Measurements from ENCODE around the gene PLA2G4D.
"Not testable (repeated sequence)": the region's sequence is repeated elsewhere in the genome, so short reads cannot be mapped to it uniquely, and the experiment has no call there.

Gene PLA2G4D

DNA sequence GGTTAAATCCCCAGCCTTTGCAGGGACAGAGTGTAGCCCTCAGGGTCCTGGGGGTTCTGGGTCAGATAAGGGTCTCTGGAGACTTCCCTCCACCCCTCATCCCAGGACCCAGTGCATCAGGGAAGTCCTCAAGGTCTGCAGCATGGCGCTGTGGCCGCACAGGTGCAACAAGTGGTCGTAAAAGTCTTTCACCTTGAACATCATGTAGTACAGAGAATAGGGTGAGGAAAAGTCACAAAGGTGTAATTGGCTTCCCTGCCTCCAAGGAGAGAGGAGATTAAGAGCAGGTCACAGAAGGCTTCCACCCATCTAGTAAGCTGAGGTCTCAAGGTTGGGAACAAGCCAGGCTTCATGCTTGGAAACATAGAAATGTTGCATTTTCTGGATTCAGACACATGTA is 29.2 kb upstream of the PLA2G4D start:
- no peak for DNase-seq

DNA sequence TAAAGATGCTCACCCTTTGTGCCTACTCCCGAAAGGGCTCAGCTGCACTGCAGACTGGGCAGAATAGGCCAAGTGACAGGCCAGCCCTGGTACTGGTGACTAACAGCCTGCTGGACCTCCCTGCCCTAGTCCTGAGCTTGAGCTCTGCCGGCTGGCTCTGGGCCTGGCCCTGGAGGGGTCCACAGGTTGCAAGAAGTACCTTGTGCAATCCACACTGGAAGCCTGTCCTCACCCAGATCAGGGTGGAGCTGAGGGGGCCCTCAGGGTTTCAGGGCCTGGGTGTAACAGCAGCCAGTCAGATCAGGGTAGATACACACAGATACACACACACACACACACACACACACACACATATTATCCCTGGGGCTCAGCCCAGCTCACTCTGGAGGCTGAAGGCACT is 27.3 kb upstream of the PLA2G4D start:
- DNase-seq, result no peak

DNA sequence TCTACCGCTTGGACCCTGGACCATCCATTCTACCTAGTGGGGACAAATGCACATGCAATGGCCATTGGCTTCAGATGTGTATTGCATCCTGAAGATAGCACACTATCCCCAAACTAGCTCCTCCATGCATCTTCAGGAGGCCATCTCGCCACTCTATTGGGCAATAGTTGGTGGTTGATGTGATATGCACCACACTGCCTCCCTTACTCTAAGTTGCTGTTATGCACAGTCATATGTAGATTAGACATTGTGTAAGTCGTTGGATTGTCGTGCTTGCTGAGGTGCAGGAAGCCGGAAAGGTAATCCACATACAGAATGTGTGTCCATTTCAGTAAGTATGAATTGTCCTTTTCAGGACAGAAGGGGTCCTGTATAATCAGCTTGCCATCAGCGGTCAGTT is 26.7 kb upstream of the PLA2G4D start:
- DNase-seq, result no peak

DNA sequence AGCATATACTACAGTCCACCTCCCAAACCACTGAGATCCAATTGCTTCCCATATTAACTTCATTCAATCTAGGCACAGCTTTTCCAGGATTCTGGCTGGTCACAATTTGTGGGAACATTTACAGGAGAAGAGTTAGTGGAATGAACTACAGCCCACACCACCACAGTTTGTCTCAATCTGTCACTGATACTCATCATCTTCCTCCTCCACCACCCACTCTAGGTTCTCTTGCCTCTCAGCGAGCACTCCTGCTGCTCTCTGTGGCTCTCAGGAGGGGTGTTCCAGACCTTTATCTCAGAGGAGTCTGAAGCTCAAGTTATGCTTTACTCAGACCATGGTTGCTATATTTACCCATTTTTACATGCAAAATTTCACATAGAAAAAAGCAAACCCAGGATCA is 25.9 kb upstream of the PLA2G4D start:
- DNase-seq, result no peak

DNA sequence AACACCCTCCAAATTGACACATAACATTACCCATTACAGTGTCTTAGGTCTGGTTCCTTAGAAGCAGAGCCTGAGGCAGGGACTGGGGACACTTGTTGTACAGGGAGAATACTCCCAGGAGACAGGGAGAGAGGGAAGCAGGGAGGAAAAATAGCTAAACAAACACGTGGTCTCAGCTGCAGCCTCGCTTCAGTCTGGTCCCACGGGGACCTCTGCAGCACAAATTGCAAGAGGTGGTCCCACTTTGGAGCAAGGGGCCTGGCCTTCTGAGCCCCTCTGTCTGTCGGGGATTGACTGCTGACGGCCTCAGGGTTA is 25.0 kb upstream of the PLA2G4D start:
- no peak for DNase-seq

DNA sequence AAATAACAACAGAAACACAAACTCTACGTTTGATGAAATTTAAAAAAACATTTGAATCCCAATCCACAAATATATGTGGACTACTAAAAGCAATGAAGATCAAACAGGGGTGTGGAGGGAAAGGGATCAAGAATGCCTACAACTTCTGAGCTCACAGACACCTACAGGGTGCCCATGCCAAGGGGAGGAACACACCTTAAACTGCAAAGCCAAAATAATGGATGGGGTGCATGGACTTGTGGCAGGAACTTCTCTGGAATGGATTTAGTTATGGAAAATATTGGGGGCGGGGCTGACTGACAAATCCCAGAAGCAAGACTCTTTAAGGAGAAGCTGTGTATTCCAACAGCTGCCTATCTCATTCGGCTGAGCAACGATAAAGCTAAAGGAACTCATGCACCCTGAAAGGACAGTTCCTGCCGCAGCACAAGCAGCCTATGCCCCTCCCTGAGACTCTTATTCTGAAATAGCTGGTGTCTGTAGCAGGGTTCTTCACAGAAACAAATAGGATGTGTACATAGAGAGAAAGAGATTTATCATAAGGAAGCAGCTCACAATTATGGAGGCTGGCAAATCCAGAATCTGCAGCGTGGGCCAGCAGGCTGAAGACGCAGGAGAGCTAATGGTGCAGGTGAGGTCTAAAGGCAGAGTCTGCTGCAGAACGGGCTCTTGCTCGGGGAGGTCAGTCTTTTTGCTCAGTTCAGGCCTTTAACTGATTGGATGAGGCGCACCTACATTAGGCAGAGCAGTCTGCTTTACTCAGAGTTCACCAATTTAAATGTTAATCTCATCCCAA is 24.5 kb upstream of the PLA2G4D start:
- DNase-seq, result no peak

DNA sequence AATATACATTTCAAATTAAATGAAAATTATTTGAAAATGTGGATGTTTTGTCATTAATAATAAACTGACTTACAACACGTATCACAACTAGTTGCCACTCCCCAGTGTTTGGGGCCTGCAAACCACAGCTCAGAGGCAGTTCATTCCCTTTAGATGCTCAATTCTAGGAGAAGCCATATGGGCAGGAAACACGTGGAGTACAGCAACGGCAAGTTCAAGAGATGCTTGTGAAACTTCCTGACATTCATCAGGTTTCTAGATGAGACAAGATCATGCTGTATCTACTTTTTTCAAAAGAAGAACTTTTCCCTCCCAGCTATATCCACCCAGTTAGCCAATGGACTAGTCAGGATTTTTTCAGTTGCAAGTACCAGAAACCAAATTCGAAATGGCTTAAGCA is 17.6 kb upstream of the PLA2G4D start:
- DNase-seq, result no peak

DNA sequence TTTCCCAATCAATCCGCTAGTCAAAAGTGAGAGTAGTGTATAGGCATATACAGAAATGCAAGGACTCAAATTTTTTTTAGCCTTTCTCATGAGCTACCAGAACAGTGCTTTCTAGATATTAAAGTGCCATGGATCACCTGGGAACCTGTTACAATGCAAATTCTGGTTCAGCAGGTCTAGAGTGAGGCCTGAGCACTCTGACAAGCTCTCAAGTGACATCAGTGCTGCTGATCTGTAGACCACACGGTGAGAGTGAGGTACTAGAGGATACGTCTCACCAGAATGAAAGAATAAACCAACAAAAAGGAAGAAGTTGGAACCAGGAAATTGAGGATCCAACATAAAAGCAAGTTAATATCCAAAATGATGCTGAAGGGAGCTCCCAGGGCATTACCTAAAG is 16.0 kb upstream of the PLA2G4D start:
- no peak for DNase-seq

DNA sequence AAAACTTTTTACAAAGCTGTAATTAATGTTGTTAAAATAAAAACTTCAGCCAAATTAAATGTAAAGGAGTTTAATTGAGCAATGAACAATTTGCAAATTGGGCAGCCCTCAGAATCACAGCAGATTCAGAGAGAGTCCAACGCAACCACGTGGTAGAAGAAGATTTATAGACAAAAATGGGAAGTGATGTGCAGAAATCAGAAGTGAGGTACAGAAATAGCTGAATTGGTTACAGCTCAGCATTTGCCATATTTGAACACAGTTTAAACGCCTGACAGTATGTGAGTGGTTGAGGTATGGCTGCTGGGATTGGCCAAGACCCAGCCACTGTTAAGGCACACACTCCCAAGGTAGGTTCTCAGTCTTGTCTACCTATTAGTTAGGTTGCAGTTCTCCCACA is 14.4 kb upstream of the PLA2G4D start:
- DNase-seq, result no peak

DNA sequence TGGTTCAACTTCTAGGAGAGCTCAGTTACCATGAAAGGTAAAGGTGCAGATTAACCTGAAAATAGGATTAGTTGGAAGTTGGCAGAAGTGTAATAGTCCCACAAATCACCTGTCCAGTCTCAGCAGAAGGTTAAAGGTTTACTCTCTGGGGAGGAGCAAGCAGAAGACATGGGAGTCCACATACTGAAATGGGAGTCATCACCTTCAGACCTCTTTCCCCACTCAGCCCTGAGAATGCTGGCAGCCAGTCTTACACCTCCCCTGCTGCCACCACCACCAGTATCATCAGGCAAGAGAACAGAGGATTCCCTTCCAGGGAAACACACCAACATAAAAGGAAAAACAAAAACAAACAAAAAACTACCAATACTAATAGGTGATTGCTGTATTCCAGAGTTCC is 13.8 kb upstream of the PLA2G4D start:
- no peak for DNase-seq

DNA sequence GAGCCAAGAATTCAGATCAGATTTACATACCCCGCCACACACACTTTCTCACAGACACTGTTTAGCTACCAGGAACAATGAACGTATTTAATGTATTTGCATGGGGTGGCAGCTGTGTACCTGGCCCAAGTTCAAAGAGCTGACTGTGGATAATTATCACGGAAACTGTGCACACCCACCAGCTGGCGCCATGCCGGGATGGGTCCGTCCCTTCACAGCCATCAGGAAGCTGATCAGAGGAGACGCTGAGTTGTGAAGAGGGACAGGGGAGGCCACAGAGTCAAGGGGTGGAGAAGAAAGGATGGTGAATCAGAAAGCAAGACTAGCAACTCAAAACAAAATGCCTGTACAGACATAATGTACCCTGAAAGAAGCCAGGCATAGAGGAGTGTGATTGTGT is 13.1 kb upstream of the PLA2G4D start:
- DNase-seq, result no peak

DNA sequence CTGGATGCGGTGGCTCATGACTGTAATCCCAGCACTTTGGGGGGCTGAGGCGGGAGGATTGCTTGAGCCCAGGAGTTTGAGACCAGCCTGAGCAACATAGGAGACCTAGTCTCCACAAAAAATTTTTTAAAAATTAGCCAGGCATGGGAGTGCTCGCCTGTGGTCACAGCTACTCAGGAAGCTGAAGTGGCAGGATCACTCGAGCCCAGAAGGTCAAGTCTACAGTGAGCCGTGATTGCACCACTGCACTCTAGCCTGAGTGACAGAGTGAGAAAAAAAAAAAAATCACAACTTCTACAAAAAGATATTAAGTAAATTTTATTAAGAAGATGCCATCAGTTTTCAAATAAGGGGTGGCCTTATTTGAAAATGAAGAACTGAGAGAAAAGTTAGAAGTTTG is 11.9 kb upstream of the PLA2G4D start:
- no peak for DNase-seq

DNA sequence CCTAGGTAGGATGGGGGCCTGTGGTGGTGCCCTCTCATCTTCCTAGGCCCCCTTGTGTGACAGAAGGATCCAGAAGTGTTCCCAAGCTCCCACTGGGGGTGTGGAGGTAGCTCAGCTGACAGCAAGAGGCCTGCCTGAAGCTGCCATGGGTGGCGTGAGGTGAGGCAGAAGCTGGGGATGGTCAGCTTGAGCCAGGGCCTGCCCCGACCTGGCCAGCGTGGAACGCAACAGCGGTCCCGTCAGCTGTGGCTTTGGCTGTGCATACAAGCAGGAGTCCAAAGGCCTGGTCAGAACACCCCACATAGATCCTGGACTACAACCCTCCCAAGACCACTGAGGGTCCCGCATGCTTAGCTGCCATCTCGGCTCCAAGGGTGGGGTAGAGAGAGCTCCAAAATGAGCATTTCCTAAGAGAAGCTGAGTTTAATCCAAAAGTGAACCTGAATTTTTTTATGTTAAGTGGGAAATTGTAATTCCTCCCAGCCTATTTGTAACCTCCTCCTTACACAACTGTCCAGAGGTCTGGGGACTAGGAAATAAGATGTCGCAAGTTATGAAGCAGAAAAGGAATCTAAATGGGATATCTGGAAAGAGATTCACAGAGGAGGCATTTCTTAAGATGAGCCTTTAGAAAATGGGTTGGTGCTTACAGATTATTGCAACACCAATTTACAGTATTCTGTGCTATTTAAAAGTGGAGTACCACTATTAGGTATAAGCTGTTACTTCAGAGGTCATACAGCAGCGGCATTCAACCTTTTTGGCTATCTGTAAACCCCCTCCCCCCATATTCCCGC is 9.9 kb upstream of the PLA2G4D start:
- DNase-seq, result no peak

DNA sequence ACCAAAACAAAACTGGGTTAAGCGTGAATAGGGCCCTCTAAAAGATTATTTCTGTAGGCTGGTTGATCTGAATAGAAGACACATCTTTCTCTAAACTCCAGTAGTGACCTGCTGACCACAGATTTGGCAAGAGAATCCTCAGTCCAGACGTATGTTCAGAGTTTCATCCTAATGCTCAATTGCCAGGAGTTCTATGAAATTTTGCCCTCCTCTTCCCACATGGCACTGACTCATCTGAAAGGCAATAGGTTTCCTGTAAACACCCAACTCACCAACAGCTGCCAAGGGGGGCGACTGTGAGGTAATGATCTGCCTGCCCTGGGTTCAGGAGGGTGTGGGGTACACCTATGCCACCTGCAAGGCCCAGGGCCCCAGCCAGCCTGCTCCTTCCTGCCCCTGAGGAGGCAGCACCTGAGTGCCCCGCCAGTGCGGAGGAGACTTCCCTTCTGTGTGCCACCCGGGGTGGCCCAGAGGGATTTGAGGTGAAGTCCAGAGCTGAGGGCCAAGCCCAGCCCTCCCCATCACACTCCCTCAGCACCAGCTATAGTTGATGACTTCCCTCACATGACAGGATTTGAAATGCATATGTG is 8.4 kb upstream of the PLA2G4D start:
- DNase-seq, result no peak

DNA sequence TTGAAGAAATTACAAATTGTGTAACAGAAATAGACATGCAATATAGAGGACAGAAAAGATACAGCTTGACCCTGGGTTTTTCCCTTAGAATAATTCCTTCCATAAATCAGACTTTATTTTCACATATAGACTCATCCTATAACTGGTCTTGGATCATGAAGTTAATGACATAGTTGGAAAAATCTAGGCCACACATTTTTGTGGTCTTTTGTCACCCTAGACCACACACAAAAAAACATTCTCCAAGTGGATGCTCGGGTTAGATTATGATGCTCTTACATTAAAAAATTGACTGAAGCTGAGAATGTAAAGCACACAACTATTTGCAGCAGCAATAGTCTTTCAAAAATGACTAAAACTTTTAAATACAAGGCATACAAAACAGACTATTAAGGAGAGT is 7.5 kb upstream of the PLA2G4D start:
- DNase-seq, result no peak

DNA sequence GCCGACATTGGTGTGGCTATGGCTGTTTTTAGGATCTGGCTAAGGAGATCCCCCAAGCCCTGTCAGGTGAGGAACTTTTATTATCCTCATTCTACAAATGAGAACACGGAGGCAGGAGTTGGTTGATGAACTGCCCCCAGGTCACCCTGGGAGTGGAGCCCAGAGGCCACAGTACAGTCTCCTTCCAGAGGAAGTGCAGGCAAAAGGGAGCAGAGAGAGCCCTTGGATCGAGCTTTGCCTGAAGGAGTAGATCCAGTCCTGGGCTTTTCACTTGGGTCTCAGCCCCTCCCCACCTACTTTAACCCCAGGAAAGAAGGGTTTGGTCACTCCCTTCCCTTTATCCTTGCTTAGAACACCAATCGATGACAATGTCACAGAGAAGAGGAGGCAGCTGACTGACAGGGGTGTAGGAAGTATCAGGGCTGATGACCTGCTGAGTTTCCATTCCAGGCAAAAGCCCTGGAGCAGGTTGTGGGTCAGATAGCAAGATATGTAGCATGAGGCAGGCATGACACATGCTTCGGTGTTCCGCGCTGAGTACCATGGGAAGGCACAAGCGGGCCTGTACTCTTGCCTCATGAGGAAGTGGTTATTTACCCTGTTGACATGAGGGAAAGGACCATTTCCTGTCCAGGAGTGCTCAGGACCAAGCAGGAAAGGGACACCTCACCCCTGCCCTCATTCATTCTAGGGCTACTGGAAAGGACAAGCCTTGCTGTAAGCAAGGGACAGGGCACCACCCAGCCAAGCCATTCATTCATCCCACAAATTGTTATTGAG is 5.8 kb upstream of the PLA2G4D start:
- no peak for DNase-seq

DNA sequence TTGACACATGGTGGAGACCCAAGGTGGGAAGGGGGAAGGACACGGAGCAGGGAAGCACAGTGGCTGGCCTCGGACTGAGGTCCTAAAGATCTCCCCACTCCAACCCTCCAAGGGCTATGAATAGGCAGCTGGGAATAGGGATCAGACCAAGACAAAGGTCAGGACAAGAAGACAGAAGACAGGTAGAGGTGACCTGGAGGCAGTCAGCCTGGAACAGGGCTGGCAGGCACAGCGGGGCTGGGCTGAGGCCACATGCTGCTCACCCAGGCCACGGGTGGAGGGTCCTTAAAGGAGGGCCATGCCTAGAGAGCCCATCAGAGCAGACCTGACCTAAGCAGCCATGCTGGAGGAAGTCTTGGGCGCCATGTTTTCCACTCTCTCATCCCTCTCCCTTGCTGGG is 2.7 kb upstream of the PLA2G4D start:
- no peak for DNase-seq

DNA sequence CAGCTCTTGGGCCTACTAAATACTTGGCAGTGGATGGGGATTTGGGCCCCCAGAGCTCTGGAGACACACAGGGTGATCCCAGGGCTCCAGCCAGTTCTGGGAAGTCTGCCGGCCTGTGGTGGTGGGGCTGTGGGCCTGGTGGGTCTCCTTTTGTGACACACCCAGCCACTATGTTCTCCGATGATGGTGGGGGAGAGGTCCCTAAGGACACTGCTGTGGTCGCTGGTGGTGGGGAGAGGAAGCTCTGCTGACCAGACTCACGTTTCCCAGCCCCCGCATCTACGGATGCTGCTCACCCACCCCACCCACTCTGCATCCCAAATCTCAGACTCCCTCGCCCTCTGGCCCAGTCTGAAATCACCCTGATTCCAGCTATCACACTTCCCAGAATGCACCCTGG is 396 bp downstream of the PLA2G4D start:
- DNase-seq, result no peak

DNA sequence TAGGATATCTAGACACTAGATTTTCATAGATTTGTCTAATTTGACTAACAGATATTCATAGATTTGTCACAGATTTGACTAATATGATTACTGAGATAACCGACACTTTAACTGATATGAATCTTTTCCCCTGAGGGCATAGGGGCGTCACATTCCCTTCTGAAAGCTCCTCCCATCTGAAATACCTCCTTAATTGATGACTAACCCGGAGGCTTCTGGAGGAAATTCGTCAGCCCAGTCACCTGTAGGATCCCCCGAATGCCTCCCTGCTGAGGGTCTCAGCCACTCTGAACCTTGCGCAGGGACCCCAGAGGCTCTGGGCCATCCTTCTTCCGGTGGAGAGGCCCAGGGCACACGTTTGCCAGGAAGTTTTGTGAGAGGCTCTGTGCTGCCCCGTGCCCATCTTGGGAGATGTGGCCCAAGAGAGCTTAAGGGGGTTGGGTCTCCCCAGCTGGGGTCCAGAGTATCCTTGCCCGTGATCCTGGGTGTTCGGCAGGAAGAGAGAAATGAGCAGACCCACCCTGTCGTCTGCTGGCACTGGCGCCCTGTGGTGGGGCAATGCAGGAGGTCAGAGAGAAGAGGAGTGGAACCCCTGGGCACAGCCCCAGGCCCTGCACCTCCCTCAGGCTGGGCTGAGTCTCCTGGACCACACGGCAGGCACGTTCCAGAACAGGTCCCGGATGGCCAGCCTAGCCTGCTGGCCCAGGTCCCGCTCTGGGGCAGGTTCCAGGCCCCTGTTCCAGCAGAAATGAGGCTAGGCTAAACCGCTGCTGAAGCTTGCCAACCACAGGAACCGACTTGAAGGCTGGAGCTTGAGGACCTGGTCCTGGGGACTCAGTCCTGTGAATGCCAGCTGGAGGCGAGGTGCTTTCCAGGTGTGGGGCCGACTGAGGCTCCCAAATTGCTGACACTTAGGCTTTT is 1.7 kb downstream of the PLA2G4D start:
- no peak for DNase-seq

DNA sequence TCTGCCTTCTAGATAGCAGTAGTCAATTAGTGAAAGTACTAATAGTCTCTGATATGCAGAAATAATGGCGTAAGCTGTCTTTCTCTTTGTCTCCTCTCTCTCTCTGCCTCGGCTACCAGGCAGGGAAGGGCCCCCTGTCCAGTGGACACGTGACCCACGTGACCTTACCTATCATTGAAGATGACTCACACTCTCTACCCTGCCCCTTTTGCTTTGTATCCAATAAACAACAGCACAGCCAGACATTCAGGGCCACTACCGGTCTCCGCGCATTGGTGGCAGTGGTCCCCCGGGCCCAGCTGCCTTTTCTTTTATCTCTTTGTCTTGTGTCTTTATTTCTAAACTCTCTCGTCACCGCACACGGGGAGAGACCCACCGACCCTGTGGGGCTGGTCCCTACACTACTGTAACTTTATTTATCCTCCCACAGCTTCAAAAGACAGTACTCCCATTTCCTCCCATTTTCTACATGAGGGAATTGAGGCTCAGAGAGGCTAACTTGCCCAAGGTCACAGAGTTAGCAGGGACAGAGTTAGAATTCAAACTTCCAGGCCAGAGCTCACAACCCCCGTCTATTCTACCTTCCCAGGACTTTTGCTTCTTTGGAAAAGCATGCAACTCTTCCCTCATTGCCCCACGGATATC is 2.5 kb downstream of the PLA2G4D start:
- DNase-seq, result not testable (repeated sequence)

DNA sequence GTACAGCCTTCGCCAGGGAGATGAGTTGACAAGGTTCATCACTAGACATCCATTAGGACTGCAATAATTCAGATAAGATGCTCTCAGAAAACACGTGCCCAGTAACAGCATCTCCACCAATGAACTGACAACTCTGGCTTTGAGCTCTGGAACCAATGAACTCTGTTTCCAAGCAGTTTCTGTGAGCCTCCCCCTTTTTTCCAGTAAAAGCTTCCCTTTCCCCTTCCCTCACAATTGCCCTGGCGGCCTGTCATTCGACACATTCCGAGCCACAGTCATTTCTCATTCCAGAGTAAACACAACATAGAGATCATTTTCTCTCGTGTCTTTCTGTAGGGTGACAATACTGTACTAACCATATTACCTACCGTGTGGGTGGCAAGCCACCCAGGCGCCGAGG is 3.6 kb downstream of the PLA2G4D start:
- no peak for DNase-seq

DNA sequence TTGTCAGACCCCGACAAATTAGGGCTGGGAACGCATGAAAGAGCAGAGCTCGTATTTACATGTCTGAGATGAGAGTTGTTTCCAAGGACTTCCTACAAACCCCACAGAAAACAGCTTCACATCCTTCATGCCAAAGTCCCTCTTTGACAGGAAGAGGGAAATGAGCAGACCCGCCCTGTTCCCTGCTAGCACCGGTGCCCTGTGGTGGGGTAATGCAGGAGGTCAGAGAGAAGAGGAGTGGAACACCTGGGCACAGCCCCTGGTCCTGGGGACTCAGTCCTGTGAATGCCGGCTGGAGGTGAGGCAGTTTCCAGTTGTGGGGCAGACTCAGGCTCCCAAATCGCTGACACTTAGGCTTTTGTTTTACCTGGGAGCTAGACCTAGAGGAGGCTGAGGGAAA is 4.0 kb downstream of the PLA2G4D start:
- DNase-seq, result no peak
